Pancreas (tissue), 10 donors: ENCODE measurements around the gene CCDC182. TPM values are rescaled to one million over a fixed set of nuclear protein-coding genes. Genes with fewer than 3 reads are reported as not detected.

Source experiments
- ATAC-seq, 4 donors: fragments of 200-7000 bp; cut with Tn5 transposase; one replicate each; pipeline versions ENCODE4 v1.8.0 to v1.9.1; 2020; ENCODE audit warnings: mild to moderate bottlenecking in 4 of 4, moderate library complexity in 4 of 4
- DNase-seq, 6 donors: peaks; one replicate each; pipeline ENCODE4 v3.0.0-alpha.2; 2020
- FAIRE-seq: peaks from 2 replicates; lab custom pipeline; 2012; peaks lifted over from hg19 to GRCh38; lab: Jason Lieb, UNC
- H3K27ac ChIP-seq, 4 donors: fragments of 200-600 bp; sonication (generic); 1 replicate in 3 of 4; 2 replicates in 1 of 4; pipeline versions ENCODE4 v1.5.0 to v1.8.0; 2020
- H3K27me3 ChIP-seq, 4 donors: fragments of 200-600 bp; one replicate each; pipeline ENCODE4 v1.8.0; 2021
- H3K36me3 ChIP-seq, 3 donors: fragments of 200-600 bp; sonication (generic) in 1 of 3; one replicate each; pipeline versions ENCODE4 v1.5.0 to v1.8.0; 2020 to 2021
- H3K4me1 ChIP-seq, 3 donors: fragments of 200-600 bp; one replicate each; pipeline ENCODE4 v1.8.0; 2021
- H3K4me3 ChIP-seq, 4 donors: fragments of 200-600 bp; sonication (generic) in 2 of 4; one replicate each; pipeline versions ENCODE4 v1.5.0 to v1.8.0; 2020 to 2021
- H3K9me3 ChIP-seq, 4 donors: fragments of 200-600 bp; one replicate each; pipeline ENCODE4 v1.8.0; 2021
- WGBS, 2 donors: extraction: QIAGEN DNeasy Blood & Tissue Kit; methylation state at CpG; one replicate each; pipeline ENCODE4 v1.1.7; 2013; 5-methylcytosine and 5-hydroxymethylcytosine counted together
- intact Hi-C, 3 donors: fragments of 100-400 bp; cut with DNase I; formaldehyde crosslinking; loops; one replicate each; pipeline versions ENCODE4 v1.11.1 to v1.14.2; 2022
- polyA plus RNA-seq, 2 donors: library from polyadenylated mRNA; stranded (reverse); fragments of 200-250 nt; gene quantifications; one replicate each; pipeline ENCODE4 v1.2.3, GENCODE V29; 2013
- total RNA-seq, 6 donors: library from RNA; stranded (reverse); fragmentation: NEBNext Ultra II Directional in 4 of 6; extraction: Animal tissue kit (Norgen Biotek cat#: 25700) in 4 of 6; gene quantifications; one replicate each; pipeline versions ENCODE4 v1.2.1 to v1.2.4, GENCODE V29; 2021 to 2023
- TF ChIP-seq, protein P1 (sequence below), 4 donors: fragments of 200-600 bp; sonication (generic) in 3 of 4; IDR thresholded peaks; one replicate each; pipeline versions ENCODE4 v1.5.0 to v1.8.0; 2021; ENCODE audit warnings: antibody characterized with exemption in 4 of 4
- donor health status: healthy with polysubstance abuse.
- donor health status: DM: no; HTN: no; CAD: no; lungs with moderate emphysema.
- donor health status: DM: no; HTN: no; CAD: no.
- donor health status: control.
- donor health status: control.
- donor health status: Bipolar disorder and iron deficiency.
- donor health status: DM: yes; HTN: yes; CAD: no.
- donor health status: DM: no; HTN: no; CAD: no.
- donor health status: DM: no; HTN: no; CAD: no.
- donor health status: DM: yes; HTN: yes; CAD: no.

Gene CCDC182
- total and polyA plus RNA-seq, 8 donors, result not detected

DNA sequence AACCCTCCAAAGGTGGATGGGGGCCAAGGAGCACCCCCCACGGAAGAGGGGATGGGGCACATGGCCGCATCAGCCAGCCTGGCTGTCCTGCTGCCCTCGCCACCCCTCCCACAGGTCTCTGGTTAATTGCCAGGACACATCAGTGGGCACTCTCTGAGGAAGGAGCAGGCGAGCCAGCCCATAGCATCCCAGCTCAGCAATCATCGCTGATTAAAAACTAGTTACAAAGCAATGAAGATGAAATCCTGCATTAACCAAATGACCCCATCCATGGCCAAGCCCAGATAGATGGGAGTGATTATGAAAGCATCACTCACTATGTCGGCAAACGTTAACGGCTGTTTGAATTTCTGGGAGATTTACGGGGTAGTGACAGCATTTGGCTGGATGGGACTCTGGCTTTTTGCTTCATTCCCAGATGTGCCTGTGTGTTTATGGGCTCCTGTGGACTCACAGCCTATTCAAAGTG lies 45.3 kb downstream of the CCDC182 start:
- DNase-seq, result no peak
- H3K27me3 ChIP-seq, result no peaks in the 10 kb centered on the region
- intact Hi-C loops, result no loop called here
- H3K36me3 ChIP-seq, result no peaks in the 10 kb centered on the region
- H3K27ac ChIP-seq, result no peak overlapping the region
- ATAC-seq, result no peak
- TF ChIP-seq, protein P1, sequence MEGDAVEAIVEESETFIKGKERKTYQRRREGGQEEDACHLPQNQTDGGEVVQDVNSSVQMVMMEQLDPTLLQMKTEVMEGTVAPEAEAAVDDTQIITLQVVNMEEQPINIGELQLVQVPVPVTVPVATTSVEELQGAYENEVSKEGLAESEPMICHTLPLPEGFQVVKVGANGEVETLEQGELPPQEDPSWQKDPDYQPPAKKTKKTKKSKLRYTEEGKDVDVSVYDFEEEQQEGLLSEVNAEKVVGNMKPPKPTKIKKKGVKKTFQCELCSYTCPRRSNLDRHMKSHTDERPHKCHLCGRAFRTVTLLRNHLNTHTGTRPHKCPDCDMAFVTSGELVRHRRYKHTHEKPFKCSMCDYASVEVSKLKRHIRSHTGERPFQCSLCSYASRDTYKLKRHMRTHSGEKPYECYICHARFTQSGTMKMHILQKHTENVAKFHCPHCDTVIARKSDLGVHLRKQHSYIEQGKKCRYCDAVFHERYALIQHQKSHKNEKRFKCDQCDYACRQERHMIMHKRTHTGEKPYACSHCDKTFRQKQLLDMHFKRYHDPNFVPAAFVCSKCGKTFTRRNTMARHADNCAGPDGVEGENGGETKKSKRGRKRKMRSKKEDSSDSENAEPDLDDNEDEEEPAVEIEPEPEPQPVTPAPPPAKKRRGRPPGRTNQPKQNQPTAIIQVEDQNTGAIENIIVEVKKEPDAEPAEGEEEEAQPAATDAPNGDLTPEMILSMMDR (IDR thresholded peaks at IDR 0.05), result no peak
- H3K9me3 ChIP-seq, result no peaks in the 10 kb centered on the region
- no peaks in the 10 kb centered on the region for H3K4me1 ChIP-seq
- no peak for FAIRE-seq
- 66 to 73% methylated on average over 9 of the region's 9 CpGs for WGBS, 2 donors
- H3K4me3 ChIP-seq, result no peak overlapping the region

DNA sequence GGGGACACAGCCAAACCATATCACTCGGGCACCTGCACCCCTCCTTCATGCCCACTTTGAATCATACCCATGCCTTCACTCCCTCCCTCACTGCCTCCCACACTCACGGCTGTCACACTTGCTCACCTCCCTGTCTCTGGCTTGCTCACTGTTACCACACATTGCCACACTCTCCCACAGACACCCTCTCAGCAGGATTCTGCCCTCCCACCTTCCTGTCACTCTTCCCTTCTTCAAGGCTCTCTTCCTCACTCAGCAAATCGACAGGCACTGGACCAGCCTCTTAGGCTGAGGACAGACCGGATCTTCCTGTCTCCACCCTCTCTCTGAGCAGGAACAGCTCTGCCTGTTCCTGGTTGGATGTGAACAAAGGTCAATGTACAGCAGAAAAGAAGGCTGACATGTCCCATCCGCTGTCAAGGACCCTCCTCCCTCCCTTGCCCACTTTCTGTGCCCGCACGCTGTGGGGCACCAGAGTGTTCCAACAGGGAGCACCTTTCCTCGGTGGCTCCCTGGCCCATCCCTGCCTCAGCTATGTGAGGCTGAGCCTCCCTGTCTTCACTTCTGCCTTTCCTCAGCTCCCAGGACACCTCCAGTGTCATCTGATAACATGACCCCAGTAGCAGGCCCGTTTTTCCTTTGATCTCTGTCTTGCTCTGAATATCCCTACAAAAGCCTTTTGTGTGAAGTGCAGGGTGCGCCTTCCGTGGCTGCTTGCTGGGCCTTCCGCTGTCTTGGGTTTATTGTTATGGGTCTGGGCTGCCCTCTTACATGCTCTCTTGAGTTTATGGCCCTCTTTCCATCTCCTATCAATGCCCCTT lies 47.0 kb downstream of the CCDC182 start:
- Histone ChIP-seq H3K27me3 (no peaks in the 10 kb centered on the region), H3K36me3 (no peaks in the 10 kb centered on the region), H3K9me3 (no peaks in the 10 kb centered on the region), H3K4me1 (no peaks in the 10 kb centered on the region), H3K27ac (no peak overlapping the region), H3K4me3 (no peak overlapping the region)
- ATAC-seq (no peak), DNase-seq (no peak), FAIRE-seq (no peak)
- TF ChIP-seq, protein P1 (IDR thresholded peaks at IDR 0.05), result no peak
- WGBS, 2 donors, result 67 to 69% methylated on average over 12 of the region's 12 CpGs
- intact Hi-C loops, result no loop called here

DNA sequence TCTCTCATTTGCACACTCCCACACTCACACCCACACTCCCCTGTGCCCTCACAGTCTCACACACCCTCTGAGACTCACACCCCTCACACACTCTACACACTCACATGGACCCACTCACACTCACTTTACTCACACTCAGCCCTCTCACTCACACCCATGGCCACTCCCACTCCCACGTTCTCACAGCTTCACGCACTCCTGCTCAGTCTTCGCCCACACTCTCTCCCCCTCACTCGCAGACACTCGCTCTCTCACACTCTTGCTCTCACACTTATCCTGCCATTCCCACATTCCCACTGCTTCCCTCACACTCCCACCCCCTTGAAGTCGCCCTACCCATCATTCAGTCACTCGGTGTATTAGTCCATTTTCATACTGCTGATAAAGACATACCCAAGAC lies 47.9 kb downstream of the CCDC182 start:
- Histone ChIP-seq H3K27ac (no peak overlapping the region), H3K9me3 (no peaks in the 10 kb centered on the region), H3K4me1 (no peaks in the 10 kb centered on the region), H3K27me3 (no peaks in the 10 kb centered on the region), H3K4me3 (no peak overlapping the region), H3K36me3 (no peaks in the 10 kb centered on the region)
- 86 to 95% methylated on average over 7 of the region's 7 CpGs for WGBS, 2 donors
- DNase-seq, result no peak
- no peak for ATAC-seq
- TF ChIP-seq, protein P1 (IDR thresholded peaks at IDR 0.05), result no peak
- intact Hi-C loops, result no loop called here
- no peak for FAIRE-seq

DNA sequence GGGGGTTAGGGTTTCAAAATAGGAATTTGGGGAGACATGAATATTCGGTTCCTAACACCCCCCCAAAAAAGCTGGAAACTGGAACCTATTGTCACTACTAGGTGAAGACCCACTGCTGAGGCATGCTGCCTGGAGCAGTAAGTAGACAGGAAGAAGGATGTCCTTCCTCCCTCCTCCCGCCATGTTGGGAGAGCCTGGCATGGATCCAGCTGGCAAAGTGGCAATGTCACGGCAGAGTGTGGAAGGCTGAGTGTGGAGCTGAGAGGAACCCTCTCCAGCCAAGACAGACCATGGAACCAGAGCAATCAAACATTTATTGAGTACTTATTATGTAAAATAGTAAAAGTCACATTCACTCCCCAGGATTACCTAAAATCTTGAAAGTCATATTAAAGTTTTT lies 49.0 kb downstream of the CCDC182 start:
- no peaks in the 10 kb centered on the region for H3K36me3 ChIP-seq
- H3K9me3 ChIP-seq, result no peaks in the 10 kb centered on the region
- no peak overlapping the region for H3K27ac ChIP-seq
- H3K4me1 ChIP-seq, result no peaks in the 10 kb centered on the region
- DNase-seq (no peak), ATAC-seq (no peak), FAIRE-seq (no peak)
- H3K27me3 ChIP-seq, result no peaks in the 10 kb centered on the region
- TF ChIP-seq, protein P1 (IDR thresholded peaks at IDR 0.05), result no peak
- 49 to 59% methylated on average over 3 of the region's 3 CpGs for WGBS, 2 donors
- intact Hi-C loops, result no loop called here
- H3K4me3 ChIP-seq, result no peak overlapping the region

Other genes starting within 250 kb of the CCDC182 start
- gene MRPS23, start 104.7 kb upstream of the CCDC182 start, total RNA-seq, result 10 to 100 TPM; 12.7 to 25.4 (median 15.5) TPM
- 10 to 100 TPM in 1 of 2 donors, 1 to 10 TPM in 1; 5.8 to 15.8 TPM for gene MRPS23, start 104.7 kb upstream of the CCDC182 start, polyA plus RNA-seq
- 10 to 100 TPM; 16.5 to 22.5 (median 21.2) TPM for gene CUEDC1, start 210.1 kb upstream of the CCDC182 start, total RNA-seq
- gene CUEDC1, start 210.1 kb upstream of the CCDC182 start, polyA plus RNA-seq, result 10 to 100 TPM; 26.4 to 30.4 TPM
- gene VEZF1, start 243.0 kb upstream of the CCDC182 start, total RNA-seq, result 10 to 100 TPM; 20.1 to 41.6 (median 25.8) TPM
- 10 to 100 TPM; 11.7 to 21.0 TPM for gene VEZF1, start 243.0 kb upstream of the CCDC182 start, polyA plus RNA-seq